Mucosa of stomach (tissue), 1 donor: ENCODE measurements around the gene WFDC8.
"Not testable (repeated sequence)": the region's sequence is repeated elsewhere in the genome, so short reads cannot be mapped to it uniquely, and the experiment has no call there.

ENCODE experiments used
- H3K27me3 ChIP-seq: one replicate; pipeline ENCODE4 v1.7.0; 2013; ENCODE audit warnings: mild to moderate bottlenecking, low read length; ENCODE audit not compliant: control insufficient read depth, insufficient read depth
- H3K36me3 ChIP-seq: one replicate; pipeline ENCODE4 v1.7.0; 2013; ENCODE audit warnings: low read length; ENCODE audit not compliant: control insufficient read depth, insufficient read depth
- H3K4me1 ChIP-seq: one replicate; pipeline ENCODE4 v1.7.0; 2013; ENCODE audit warnings: mild to moderate bottlenecking, low read length; ENCODE audit not compliant: control insufficient read depth, insufficient read depth
- H3K4me3 ChIP-seq: one replicate; pipeline ENCODE4 v1.7.0; 2013; ENCODE audit warnings: low read length
- H3K9ac ChIP-seq: one replicate; pipeline ENCODE4 v1.7.0; 2013; ENCODE audit warnings: mild to moderate bottlenecking, low read length, moderate library complexity
- H3K9me3 ChIP-seq: one replicate; pipeline ENCODE4 v1.7.0; 2013; ENCODE audit warnings: mild to moderate bottlenecking, low read length, moderate library complexity; ENCODE audit not compliant: control insufficient read depth
- donor health status: Pancreatic carcinoma.

WFDC8 gene

GRCh38 chr20:45579184-45579583 is at the start of gene WFDC8:
WFDC8 (minus strand) TSS chr20:45579284; CDS start chr20:45579247, 37 bp downstream.
- no peak within 1 kb of the TSS for H3K4me3 ChIP-seq
- no peak within 1 kb of the TSS for H3K9ac ChIP-seq
- no peaks in the 10 kb centered on the region for H3K27me3 ChIP-seq
- no peaks in the 10 kb centered on the region for H3K36me3 ChIP-seq
- H3K4me1 ChIP-seq: no peaks in the 10 kb centered on the region
- no peaks in the 10 kb centered on the region for H3K9me3 ChIP-seq

- Histone ChIP-seq H3K4me1 (no peaks in the 10 kb centered on the region), H3K27me3 (no peaks in the 10 kb centered on the region), H3K36me3 (no peaks in the 10 kb centered on the region), H3K9ac (no peak overlapping the region), H3K4me3 (no peak overlapping the region), H3K9me3 (no peaks in the 10 kb centered on the region)
These were observed 47.5 kb upstream of the WFDC8 start for GRCh38 chr20:45626540-45626939.

- Histone ChIP-seq H3K9ac (no peak overlapping the region), H3K4me1 (no peaks in the 10 kb centered on the region), H3K27me3 (no peaks in the 10 kb centered on the region), H3K4me3 (no peak overlapping the region), H3K36me3 (no peaks in the 10 kb centered on the region), H3K9me3 (no peaks in the 10 kb centered on the region)
These were observed 42.5 kb upstream of the WFDC8 start for GRCh38 chr20:45621593-45621992.

- Histone ChIP-seq H3K9ac (no peak overlapping the region), H3K4me3 (no peak overlapping the region), H3K9me3 (no peaks in the 10 kb centered on the region), H3K27me3 (no peaks in the 10 kb centered on the region), H3K4me1 (no peaks in the 10 kb centered on the region), H3K36me3 (no peaks in the 10 kb centered on the region)
These were observed 38.5 kb upstream of the WFDC8 start for GRCh38 chr20:45617591-45617990.

- no peaks in the 10 kb centered on the region for H3K9me3 ChIP-seq
- H3K9ac ChIP-seq: no peak overlapping the region
- no peaks in the 10 kb centered on the region for H3K27me3 ChIP-seq
- no peak overlapping the region for H3K4me3 ChIP-seq
- H3K4me1 ChIP-seq: no peaks in the 10 kb centered on the region
- H3K36me3 ChIP-seq: no peaks in the 10 kb centered on the region
These were observed 33.2 kb upstream of the WFDC8 start for GRCh38 chr20:45612314-45612713.

GRCh38 chr20:45611054-45611453 is 32.0 kb upstream of the WFDC8 start:
- no peak overlapping the region for H3K9ac ChIP-seq
- H3K4me1 ChIP-seq: no peaks in the 10 kb centered on the region
- H3K36me3 ChIP-seq: no peaks in the 10 kb centered on the region
- H3K9me3 ChIP-seq: no peaks in the 10 kb centered on the region
- H3K27me3 ChIP-seq: no peaks in the 10 kb centered on the region
- no peak overlapping the region for H3K4me3 ChIP-seq

- no peaks in the 10 kb centered on the region for H3K9me3 ChIP-seq
These were observed 28.7 kb upstream of the WFDC8 start for GRCh38 chr20:45607810-45608209.

GRCh38 chr20:45595235-45595634 is 16.2 kb upstream of the WFDC8 start:
- H3K36me3 ChIP-seq: no peaks in the 10 kb centered on the region
- H3K9ac ChIP-seq: no peak overlapping the region
- H3K4me3 ChIP-seq: no peak overlapping the region
- no peaks in the 10 kb centered on the region for H3K4me1 ChIP-seq
- peaks cover 3% of the 10 kb centered on the region for H3K27me3 ChIP-seq
- no peaks in the 10 kb centered on the region for H3K9me3 ChIP-seq

More at GRCh38 chr20:45607810-45608209, 28.7 kb upstream of the WFDC8 start:
- H3K27me3 ChIP-seq: no peaks in the 10 kb centered on the region
- no peak overlapping the region for H3K9ac ChIP-seq
- H3K36me3 ChIP-seq: no peaks in the 10 kb centered on the region
- H3K4me3 ChIP-seq: no peak overlapping the region
- H3K4me1 ChIP-seq: no peaks in the 10 kb centered on the region

GRCh38 chr20:45593498-45593897 is 14.4 kb upstream of the WFDC8 start:
- no peak overlapping the region for H3K9ac ChIP-seq
- peaks cover 3% of the 10 kb centered on the region for H3K27me3 ChIP-seq
- no peaks in the 10 kb centered on the region for H3K4me1 ChIP-seq
- H3K9me3 ChIP-seq: no peaks in the 10 kb centered on the region
- H3K4me3 ChIP-seq: no peak overlapping the region
- H3K36me3 ChIP-seq: no peaks in the 10 kb centered on the region

GRCh38 chr20:45592574-45593189 is 13.6 kb upstream of the WFDC8 start:
- Histone ChIP-seq H3K4me3 (no peak overlapping the region), H3K36me3 (no peaks in the 10 kb centered on the region), H3K9me3 (no peaks in the 10 kb centered on the region), H3K4me1 (no peaks in the 10 kb centered on the region), H3K9ac (no peak overlapping the region), H3K27me3 (peaks cover 3% of the 10 kb centered on the region)

GRCh38 chr20:45589725-45590124 is 10.6 kb upstream of the WFDC8 start:
- no peak overlapping the region for H3K4me3 ChIP-seq
- H3K9me3 ChIP-seq: no peaks in the 10 kb centered on the region
- no peak overlapping the region for H3K9ac ChIP-seq
- H3K36me3 ChIP-seq: no peaks in the 10 kb centered on the region
- no peaks in the 10 kb centered on the region for H3K4me1 ChIP-seq
- no peaks in the 10 kb centered on the region for H3K27me3 ChIP-seq

GRCh38 chr20:45588800-45589199 is 9.7 kb upstream of the WFDC8 start:
- H3K4me1 ChIP-seq: no peaks in the 10 kb centered on the region
- no peaks in the 10 kb centered on the region for H3K9me3 ChIP-seq
- no peaks in the 10 kb centered on the region for H3K36me3 ChIP-seq
- H3K9ac ChIP-seq: no peak overlapping the region
- H3K4me3 ChIP-seq: no peak overlapping the region
- no peaks in the 10 kb centered on the region for H3K27me3 ChIP-seq

GRCh38 chr20:45585986-45586385 is 6.9 kb upstream of the WFDC8 start:
- not testable (repeated sequence) for H3K27me3 ChIP-seq, H3K9ac ChIP-seq, H3K4me1 ChIP-seq, H3K4me3 ChIP-seq, H3K36me3 ChIP-seq, H3K9me3 ChIP-seq
